Activated T-helper 1 cell treated with anti-CD3 and anti-CD28 coated beads, Interleukin-12 subunit alpha, Interleukin-12 subunit beta, Interleukin-2, Interleukin-4 antibody, amounts not matched to agents 30 ng/mL and 10 ng/mL and 1 ng/mL, durations not matched to agents 14 hours and 24 hours and 36 hours (primary cell): Measurements from ENCODE around the gene TSHZ2. TPM values are rescaled to one million over a fixed set of nuclear protein-coding genes. Genes with fewer than 3 reads are reported as not detected.

ENCODE experiments used
- DNase-seq: peaks from one replicate; pipeline ENCODE4 v3.0.0; 2021; ENCODE audit warnings: low spot score
- H3K27ac Mint-ChIP-seq: one replicate; pipeline ENCODE4 v1.8.0; 2021; ENCODE audit warnings: mild to moderate bottlenecking, mixed read lengths
- H3K27me3 Mint-ChIP-seq: one replicate; pipeline ENCODE4 v1.8.0; 2022; ENCODE audit warnings: mild to moderate bottlenecking, moderate library complexity, mixed read lengths; ENCODE audit not compliant: insufficient read depth
- H3K36me3 Mint-ChIP-seq: one replicate; pipeline ENCODE4 v1.8.0; 2021; ENCODE audit warnings: low read depth, mixed read lengths
- H3K4me1 Mint-ChIP-seq: one replicate; pipeline ENCODE4 v1.8.0; 2021; ENCODE audit warnings: low read depth, mixed read lengths
- H3K4me3 Mint-ChIP-seq: one replicate; pipeline ENCODE4 v1.8.0; 2021; ENCODE audit warnings: mild to moderate bottlenecking, moderate library complexity, mixed read lengths
- H3K9me3 Mint-ChIP-seq: one replicate; pipeline ENCODE4 v1.8.0; 2021; ENCODE audit warnings: mixed read lengths
- intact Hi-C: fragments of 100-400 bp; cut with micrococcal nuclease; formaldehyde crosslinking; loops from one replicate; pipeline ENCODE4 v1.15.1; 2024
- total RNA-seq: library from RNA; stranded (reverse); gene quantifications from 2 replicates; pipeline ENCODE4 v1.2.3, GENCODE V29; 2022

TSHZ2 gene
- total RNA-seq, 1 donor from 2014 or later, result 26.0 TPM

- intact Hi-C loops, result no loop called here
- Mint-ChIP-seq H3K27ac (no peak overlapping the region), H3K36me3 (no peaks in the 10 kb centered on the region), H3K4me3 (no peak overlapping the region), H3K4me1 (peaks cover 11% of the 10 kb centered on the region), H3K27me3 (no peaks in the 10 kb centered on the region), H3K9me3 (no peaks in the 10 kb centered on the region)
- no peak for DNase-seq
These were observed 198.0 kb downstream of the TSHZ2 start for GRCh38 chr20:53170196-53170595.

GRCh38 chr20:53171065-53171464 is 198.9 kb downstream of the TSHZ2 start:
- no peaks in the 10 kb centered on the region for H3K36me3 Mint-ChIP-seq
- no peaks in the 10 kb centered on the region for H3K9me3 Mint-ChIP-seq
- no peak overlapping the region for H3K4me3 Mint-ChIP-seq
- no peak for DNase-seq
- no peak overlapping the region for H3K27ac Mint-ChIP-seq
- H3K4me1 Mint-ChIP-seq, result peaks cover 11% of the 10 kb centered on the region
- intact Hi-C loops, result no loop called here
- no peaks in the 10 kb centered on the region for H3K27me3 Mint-ChIP-seq

- H3K4me3 Mint-ChIP-seq, result no peak overlapping the region
- intact Hi-C loops, result no loop called here
These were observed 202.3 kb downstream of the TSHZ2 start for GRCh38 chr20:53174454-53174853.

GRCh38 chr20:53175135-53175780 is 203.1 kb downstream of the TSHZ2 start:
- no peak for DNase-seq
- peaks cover 2% of the 10 kb centered on the region for H3K27me3 Mint-ChIP-seq
- H3K36me3 Mint-ChIP-seq, result no peaks in the 10 kb centered on the region
- H3K27ac Mint-ChIP-seq, result no peak overlapping the region
- peaks cover 11% of the 10 kb centered on the region for H3K4me1 Mint-ChIP-seq
- no peaks in the 10 kb centered on the region for H3K9me3 Mint-ChIP-seq
- H3K4me3 Mint-ChIP-seq, result no peak overlapping the region
- intact Hi-C loops, result no loop called here

More at GRCh38 chr20:53174454-53174853, 202.3 kb downstream of the TSHZ2 start:
- no peaks in the 10 kb centered on the region for H3K9me3 Mint-ChIP-seq
- no peaks in the 10 kb centered on the region for H3K36me3 Mint-ChIP-seq
- no peak overlapping the region for H3K27ac Mint-ChIP-seq
- no peaks in the 10 kb centered on the region for H3K27me3 Mint-ChIP-seq
- no peak for DNase-seq
- peaks cover 11% of the 10 kb centered on the region for H3K4me1 Mint-ChIP-seq

- Mint-ChIP-seq H3K27ac (no peak overlapping the region), H3K9me3 (no peaks in the 10 kb centered on the region), H3K4me1 (peaks cover 11% of the 10 kb centered on the region), H3K27me3 (peaks cover 2% of the 10 kb centered on the region), H3K4me3 (no peak overlapping the region), H3K36me3 (no peaks in the 10 kb centered on the region)
- intact Hi-C loops, result no loop called here
- no peak for DNase-seq
These were observed 204.0 kb downstream of the TSHZ2 start for GRCh38 chr20:53176134-53176533.

- Mint-ChIP-seq H3K27ac (no peak overlapping the region), H3K9me3 (no peaks in the 10 kb centered on the region), H3K27me3 (peaks cover 2% of the 10 kb centered on the region), H3K4me1 (peaks cover 9% of the 10 kb centered on the region), H3K4me3 (no peak overlapping the region), H3K36me3 (no peaks in the 10 kb centered on the region)
- intact Hi-C loops, result no loop called here
- DNase-seq, result no peak
These were observed 205.5 kb downstream of the TSHZ2 start for GRCh38 chr20:53177687-53178086.

GRCh38 chr20:53179749-53180148 is 207.6 kb downstream of the TSHZ2 start:
- Mint-ChIP-seq H3K27ac (no peak overlapping the region), H3K9me3 (no peaks in the 10 kb centered on the region), H3K4me3 (no peak overlapping the region), H3K36me3 (no peaks in the 10 kb centered on the region), H3K4me1 (no peaks in the 10 kb centered on the region), H3K27me3 (peaks cover 2% of the 10 kb centered on the region)
- intact Hi-C loops, result no loop called here
- DNase-seq, result no peak

- intact Hi-C loops, result no loop called here
- no peaks in the 10 kb centered on the region for H3K36me3 Mint-ChIP-seq
- H3K27me3 Mint-ChIP-seq, result peaks cover 2% of the 10 kb centered on the region
- H3K4me1 Mint-ChIP-seq, result no peaks in the 10 kb centered on the region
- DNase-seq, result no peak
- no peaks in the 10 kb centered on the region for H3K9me3 Mint-ChIP-seq
- no peak overlapping the region for H3K4me3 Mint-ChIP-seq
- H3K27ac Mint-ChIP-seq, result no peak overlapping the region
These were observed 208.8 kb downstream of the TSHZ2 start for GRCh38 chr20:53180928-53181362.

- intact Hi-C loops, result no loop called here
- DNase-seq, result no peak
- Mint-ChIP-seq H3K36me3 (peaks cover 2% of the 10 kb centered on the region), H3K4me1 (peaks cover 5% of the 10 kb centered on the region), H3K9me3 (no peaks in the 10 kb centered on the region), H3K27ac (no peak overlapping the region), H3K4me3 (no peak overlapping the region), H3K27me3 (peaks cover 2% of the 10 kb centered on the region)
These were observed 209.8 kb downstream of the TSHZ2 start for GRCh38 chr20:53181866-53182376.

GRCh38 chr20:53183181-53183580 is 211.0 kb downstream of the TSHZ2 start:
- Mint-ChIP-seq H3K27me3 (peaks cover 2% of the 10 kb centered on the region), H3K9me3 (no peaks in the 10 kb centered on the region), H3K27ac (no peak overlapping the region), H3K4me3 (no peak overlapping the region), H3K4me1 (peaks cover 18% of the 10 kb centered on the region), H3K36me3 (peaks cover 2% of the 10 kb centered on the region)
- intact Hi-C loops, result no loop called here
- no peak for DNase-seq

GRCh38 chr20:53186635-53187034 is 214.5 kb downstream of the TSHZ2 start:
- no peak overlapping the region for H3K27ac Mint-ChIP-seq
- no peaks in the 10 kb centered on the region for H3K9me3 Mint-ChIP-seq
- H3K36me3 Mint-ChIP-seq, result peaks cover 2% of the 10 kb centered on the region
- H3K27me3 Mint-ChIP-seq, result no peaks in the 10 kb centered on the region
- H3K4me3 Mint-ChIP-seq, result no peak overlapping the region
- DNase-seq, result no peak
- peaks cover 20% of the 10 kb centered on the region for H3K4me1 Mint-ChIP-seq
- intact Hi-C loops, result no loop called here

GRCh38 chr20:53187392-53188068 is 215.4 kb downstream of the TSHZ2 start:
- Mint-ChIP-seq H3K36me3 (peaks cover 2% of the 10 kb centered on the region), H3K4me1 (peaks cover 20% of the 10 kb centered on the region), H3K9me3 (no peaks in the 10 kb centered on the region), H3K4me3 (no peak overlapping the region), H3K27ac (peak overlapping the region; percentile 32), H3K27me3 (no peaks in the 10 kb centered on the region)
- intact Hi-C loops, result no loop called here
- no peak for DNase-seq

GRCh38 chr20:53190225-53190624 is 218.1 kb downstream of the TSHZ2 start:
- Mint-ChIP-seq H3K27ac (no peak overlapping the region), H3K36me3 (peaks cover 8% of the 10 kb centered on the region), H3K9me3 (no peaks in the 10 kb centered on the region), H3K4me3 (no peak overlapping the region), H3K4me1 (peaks cover 29% of the 10 kb centered on the region), H3K27me3 (no peaks in the 10 kb centered on the region)
- no peak for DNase-seq
- intact Hi-C loops, result no loop called here
